Calu3 (cell line): ENCODE measurements around the gene PDRG1. TPM values are rescaled to one million over a fixed set of nuclear protein-coding genes. Genes with fewer than 3 reads are reported as not detected.

Source experiments
- BruUV-seq: library from RNA; stranded (reverse); fragments of 400-500 nt; replicated peaks from 2 replicates; lab custom pipeline; 2021; lab: Mats Ljungman, UMichigan
- CTCF ChIA-PET: fragments of 300-600 bp; sonication (Branson Sonifier 250); formaldehyde crosslinking; loops from one replicate; lab custom pipeline; 2022; ENCODE audit warnings: antibody characterized with exemption; lab: Charles Lee
- DNase-seq: peaks from one replicate; pipeline ENCODE4 v3.0.0; 2022
- H3K27ac Mint-ChIP-seq: one replicate; pipeline ENCODE4 v1.8.0; 2022; ENCODE audit warnings: mixed read lengths; ENCODE audit not compliant: unreplicated experiment
- H3K27me3 Mint-ChIP-seq: one replicate; pipeline ENCODE4 v1.8.0; 2022; ENCODE audit warnings: mixed read lengths; ENCODE audit not compliant: unreplicated experiment
- H3K36me3 Mint-ChIP-seq: one replicate; pipeline ENCODE4 v1.8.0; 2022; ENCODE audit warnings: mild to moderate bottlenecking, moderate library complexity, mixed read lengths; ENCODE audit not compliant: insufficient read depth, unreplicated experiment
- H3K4me1 Mint-ChIP-seq: one replicate; pipeline ENCODE4 v1.8.0; 2022; ENCODE audit warnings: mild to moderate bottlenecking, low read depth, mixed read lengths; ENCODE audit not compliant: unreplicated experiment
- H3K4me3 Mint-ChIP-seq: one replicate; pipeline ENCODE4 v1.8.0; 2022; ENCODE audit warnings: mild to moderate bottlenecking, low read depth, moderate library complexity, mixed read lengths; ENCODE audit not compliant: unreplicated experiment
- H3K9me3 Mint-ChIP-seq: one replicate; pipeline ENCODE4 v1.8.0; 2022; ENCODE audit warnings: low read depth, mixed read lengths; ENCODE audit not compliant: unreplicated experiment
- CTCF ChIP-seq: fragments of 200-600 bp; IDR thresholded peaks from one replicate; pipeline ENCODE4 v1.8.0; 2022; ENCODE audit warnings: antibody characterized with exemption; ENCODE audit not compliant: unreplicated experiment
- intact Hi-C: fragments of 100-400 bp; cut with micrococcal nuclease; formaldehyde crosslinking; loops from one replicate; pipeline ENCODE4 v1.10.0; 2022; ENCODE audit not compliant: unreplicated experiment
- total RNA-seq: library from RNA; stranded (reverse); gene quantifications from 2 replicates; pipeline ENCODE4 v1.2.3, GENCODE V29; 2022

PDRG1 gene
- total RNA-seq, 1 experiment from 2014 or later, result 24.5 TPM

DNA sequence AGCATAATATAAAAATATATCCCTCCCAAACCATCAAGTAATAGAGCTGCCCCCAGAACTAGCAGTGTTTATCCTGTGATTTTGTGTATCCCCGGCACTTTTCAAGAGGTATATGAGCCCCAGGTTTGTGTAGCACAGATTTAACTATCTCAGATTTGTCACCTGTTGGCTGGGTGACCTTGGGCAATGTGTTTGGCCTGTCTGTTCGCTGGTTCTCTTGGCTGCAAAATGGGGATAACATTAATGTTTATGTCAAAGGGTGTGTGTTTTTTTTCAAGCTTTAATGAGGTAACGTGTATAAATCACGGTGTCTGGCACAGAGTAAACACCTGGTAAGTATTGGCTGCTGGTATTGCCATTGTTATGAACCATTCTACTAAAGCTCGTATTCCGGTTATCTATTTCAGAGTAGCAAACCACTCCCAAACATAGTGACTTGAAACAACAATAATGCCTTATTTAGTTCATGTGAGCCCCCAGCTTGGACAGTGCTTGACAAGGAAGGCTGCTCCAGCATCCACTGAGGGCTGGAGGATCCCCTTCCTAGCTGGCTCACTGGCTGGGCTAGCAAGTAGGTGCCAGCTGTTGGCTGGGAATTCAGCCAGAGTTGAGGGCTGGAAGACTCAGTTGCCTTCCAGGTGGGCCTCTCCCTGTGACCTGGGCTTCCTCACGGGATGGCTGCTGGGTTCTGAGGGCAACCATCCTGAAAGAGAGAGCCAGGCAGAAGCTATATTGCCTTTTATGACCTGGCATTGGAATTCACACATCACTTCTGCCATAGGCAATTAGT lies 36.2 kb downstream of the PDRG1 start:
- no peak overlapping the region for H3K4me3 Mint-ChIP-seq
- peaks cover 91% of the 10 kb centered on the region for H3K27me3 Mint-ChIP-seq
- no peaks in the 10 kb centered on the region for H3K36me3 Mint-ChIP-seq
- H3K4me1 Mint-ChIP-seq, result no peaks in the 10 kb centered on the region
- DNase-seq, result no peak
- CTCF ChIA-PET, result interaction anchor here (0.6 kb wide), 1 partner anchor 44 kb away, joined by 3 read pairs; no protein-coding TSS in a partner anchor
- no peaks in the 10 kb centered on the region for H3K9me3 Mint-ChIP-seq
- BruUV-seq, result no TSS peak
- no peak for TF ChIP-seq CTCF
- intact Hi-C loops, result no loop called here
- H3K27ac Mint-ChIP-seq, result no peak overlapping the region

- no peaks in the 10 kb centered on the region for H3K9me3 Mint-ChIP-seq
- H3K27me3 Mint-ChIP-seq, result peaks cover 79% of the 10 kb centered on the region
- no peak for DNase-seq
- no peak overlapping the region for H3K27ac Mint-ChIP-seq
- no peaks in the 10 kb centered on the region for H3K36me3 Mint-ChIP-seq
- TF ChIP-seq CTCF, result no peak
- intact Hi-C loops, result no loop called here
- no TSS peak for BruUV-seq
- no peak overlapping the region for H3K4me3 Mint-ChIP-seq
- CTCF ChIA-PET, result interaction anchor here (0.6 kb wide), 1 partner anchor 326 kb away, joined by 3 read pairs; no protein-coding TSS in a partner anchor
- no peaks in the 10 kb centered on the region for H3K4me1 Mint-ChIP-seq
These were observed 37.7 kb downstream of the PDRG1 start for GRCh38 chr20:31914170-31914569.

GRCh38 chr20:31913431-31914157 lies 38.3 kb downstream of the PDRG1 start:
- Mint-ChIP-seq H3K27ac (no peak overlapping the region), H3K36me3 (no peaks in the 10 kb centered on the region), H3K4me3 (no peak overlapping the region), H3K4me1 (no peaks in the 10 kb centered on the region), H3K27me3 (peaks cover 79% of the 10 kb centered on the region), H3K9me3 (no peaks in the 10 kb centered on the region)
- BruUV-seq, result no TSS peak
- no peak for TF ChIP-seq CTCF
- CTCF ChIA-PET, result interaction anchor here (0.6 kb wide), 1 partner anchor 327 kb away, joined by 3 read pairs; no protein-coding TSS in a partner anchor
- intact Hi-C loops, result no loop called here
- DNase-seq, result no peak

- intact Hi-C loops, result no loop called here
- peaks cover 53% of the 10 kb centered on the region for H3K27me3 Mint-ChIP-seq
- BruUV-seq, result no TSS peak
- DNase-seq, result no peak
- no peak overlapping the region for H3K27ac Mint-ChIP-seq
- H3K4me1 Mint-ChIP-seq, result no peaks in the 10 kb centered on the region
- H3K9me3 Mint-ChIP-seq, result no peaks in the 10 kb centered on the region
- no peak overlapping the region for H3K4me3 Mint-ChIP-seq
- CTCF ChIA-PET, result interaction anchor here (0.6 to 0.7 kb wide), 2 partner anchors 10 to 99 kb away, joined by 3 read pairs; no protein-coding TSS in a partner anchor
- H3K36me3 Mint-ChIP-seq, result no peaks in the 10 kb centered on the region
- TF ChIP-seq CTCF, result no peak
These were observed 41.6 kb downstream of the PDRG1 start for GRCh38 chr20:31910071-31910803.
